CD4-positive, alpha-beta memory T cell (primary cell): ENCODE measurements around the gene GTF2H4. TPM values are rescaled to one million over a fixed set of nuclear protein-coding genes. Genes with fewer than 3 reads are reported as not detected.
"Not testable (repeated sequence)": the region's sequence is repeated elsewhere in the genome, so short reads cannot be mapped to it uniquely, and the experiment has no call there.

Experiments used
- CTCF ChIA-PET: fragments of 350-600 bp; sonication (Branson Sonifier 250); formaldehyde crosslinking; loops from one replicate; lab custom pipeline; 2021; ENCODE audit warnings: inconsistent platforms; ENCODE audit not compliant: partially characterized antibody; lab: Charles Lee
- POLR2A ChIA-PET: fragments of 350-600 bp; sonication (Branson Sonifier 250); formaldehyde crosslinking; loops from one replicate; lab custom pipeline; 2021; ENCODE audit not compliant: partially characterized antibody; lab: Charles Lee
- DNase-seq, 5 donors: peaks; one replicate each; pipeline versions ENCODE4 v3.0.0 to v3.0.0-alpha.2; 2020 to 2022; ENCODE audit warnings: mixed read lengths in 1 of 5
- H3K27ac ChIP-seq: one replicate; pipeline ENCODE4 v1.7.0; 2013; ENCODE audit warnings: low read depth, low read length
- H3K27me3 ChIP-seq: 2 replicates; pipeline ENCODE4 v1.7.0; 2013; ENCODE audit warnings: mild to moderate bottlenecking, low read length, moderate library complexity; ENCODE audit not compliant: insufficient read depth
- H3K36me3 ChIP-seq: 2 replicates; pipeline ENCODE4 v1.7.0; 2013; ENCODE audit warnings: mild to moderate bottlenecking, low read length, moderate library complexity; ENCODE audit not compliant: insufficient read depth
- H3K4me1 ChIP-seq: 2 replicates; pipeline ENCODE4 v1.7.0; 2013; ENCODE audit warnings: mild to moderate bottlenecking, low read length, moderate library complexity; ENCODE audit not compliant: insufficient read depth
- H3K4me3 ChIP-seq, 2 donors: one replicate each; pipeline ENCODE4 v1.7.0; 2013; ENCODE audit warnings: low read length in 2 of 2, mild to moderate bottlenecking in 1 of 2
- H3K9me3 ChIP-seq, 2 donors: one replicate each; pipeline ENCODE4 v1.7.0; 2013; ENCODE audit warnings: low read length in 2 of 2, control low read depth in 1 of 2; ENCODE audit not compliant: control insufficient read depth in 1 of 2
- H3K27ac Mint-ChIP-seq, 7 donors: one replicate each; pipeline ENCODE4 v1.8.0; 2020 to 2021; ENCODE audit warnings: mixed read lengths in 7 of 7, mild to moderate bottlenecking in 6 of 7, inconsistent platforms in 3 of 7, moderate library complexity in 3 of 7
- H3K27me3 Mint-ChIP-seq, 2 donors: one replicate each; pipeline ENCODE4 v1.8.0; 2020 to 2021; ENCODE audit warnings: mixed read lengths in 2 of 2
- H3K36me3 Mint-ChIP-seq, 2 donors: one replicate each; pipeline ENCODE4 v1.8.0; 2020 to 2021; ENCODE audit warnings: mixed read lengths in 2 of 2, inconsistent platforms in 1 of 2, mild to moderate bottlenecking in 1 of 2
- H3K4me1 Mint-ChIP-seq, 4 donors: one replicate each; pipeline ENCODE4 v1.8.0; 2020 to 2021; ENCODE audit warnings: mixed read lengths in 4 of 4, mild to moderate bottlenecking in 1 of 4
- H3K4me3 Mint-ChIP-seq, 8 donors: one replicate each; pipeline ENCODE4 v1.8.0; 2020 to 2021; ENCODE audit warnings: mixed read lengths in 8 of 8, mild to moderate bottlenecking in 7 of 8, moderate library complexity in 6 of 8, inconsistent platforms in 3 of 8
- H3K9me3 Mint-ChIP-seq, 8 donors: one replicate each; pipeline ENCODE4 v1.8.0; 2020 to 2021; ENCODE audit warnings: mixed read lengths in 8 of 8, mild to moderate bottlenecking in 5 of 8, inconsistent platforms in 3 of 8, moderate library complexity in 1 of 8
- intact Hi-C: fragments of 100-400 bp; cut with micrococcal nuclease; formaldehyde crosslinking; loops from one replicate; pipeline ENCODE4 v1.15.1; 2023
- polyA plus RNA-seq, 2 donors: library from polyadenylated mRNA; unstranded; fragments of 300-500 nt; fragmentation: Illumina TruSeq; gene quantifications; one replicate each; pipeline ENCODE4 v1.2.3, GENCODE V29; 2021
- total RNA-seq, 2 experiments: library from RNA; stranded (reverse); gene quantifications; one replicate each; pipeline ENCODE4 v1.2.3, GENCODE V29; 2021

The GTF2H4 gene
- total RNA-seq (10 to 100 TPM; 36.5 to 39.7 TPM), polyA plus RNA-seq (1 to 10 TPM; 3.7 to 9.5 TPM)

GRCh38 chr6:30907758-30908591, at the start of gene GTF2H4:
Gene GTF2H4 (plus strand): TSS chr6:30908207.
- Mint-ChIP-seq H3K4me3 (peak within 1 kb of the TSS; percentile 96 to 100 (median 99)), H3K36me3 (peaks cover 15 to 27% of the 10 kb centered on the region in 2 donors), H3K4me1 (peaks cover 20 to 32% (median 23%) of the 10 kb centered on the region in 4 donors), H3K9me3 (no peaks in the 10 kb centered on the region), H3K27me3 (no peaks in the 10 kb centered on the region), H3K27ac (peak within 1 kb of the TSS; percentile 36 to 96 (median 90))
- Histone ChIP-seq H3K9me3 (no peaks in the 10 kb centered on the region), H3K27me3 (no peaks in the 10 kb centered on the region), H3K27ac (peak within 1 kb of the TSS; percentile 50), H3K4me3 (peak within 1 kb of the TSS; percentile 75 to 97), H3K4me1 (peaks cover 14% of the 10 kb centered on the region), H3K36me3 (no peaks in the 10 kb centered on the region)
- intact Hi-C loops = loop anchor here (10.0 kb wide), 1 partner anchor 353 kb away; the partner anchor contains the start of genes GNL1 and PRR3
- peak; percentile 90 to 97 (median 93) for DNase-seq
- ChIA-PET CTCF (interaction anchor here (1.0 to 1.8 kb wide), 2 partner anchors 10 to 13 kb away, joined by 4 to 6 read pairs; no protein-coding TSS in a partner anchor), POLR2A (interaction anchor here (0.9 to 2.2 kb wide), 8 partner anchors 8 to 293 kb away, joined by 3 to 17 read pairs (median 4); partner anchors contain the start of gene IER3)

DNA sequence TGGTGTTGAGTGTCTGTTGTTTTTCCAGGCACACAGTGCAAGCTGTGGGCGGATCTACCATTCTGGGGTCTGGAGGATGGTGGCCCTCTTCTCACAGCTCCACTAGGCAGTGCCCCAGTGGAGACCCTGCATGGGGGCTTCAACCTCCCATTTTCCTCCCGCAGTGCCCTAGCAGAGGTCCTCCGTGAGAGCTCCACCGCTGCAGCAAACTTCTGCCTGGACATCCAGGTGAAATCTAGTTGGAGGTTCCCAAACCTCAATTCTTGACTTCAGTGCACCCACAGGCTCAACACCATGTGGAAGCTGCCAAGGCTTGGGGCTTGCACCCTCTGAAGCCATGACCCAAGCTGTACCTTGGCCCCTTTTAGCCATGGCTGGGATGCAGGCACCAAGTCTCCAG, 48.3 kb upstream of the GTF2H4 start:
- CTCF ChIA-PET, H3K4me1 Mint-ChIP-seq: not testable (repeated sequence)

GRCh38 chr6:30861257-30862048, 46.6 kb upstream of the GTF2H4 start:
- no peak for DNase-seq
- Histone ChIP-seq H3K27me3 (no peaks in the 10 kb centered on the region), H3K4me3 (no peak overlapping the region), H3K9me3 (peaks cover 0 to 5% of the 10 kb centered on the region in 2 donors), H3K4me1 (no peaks in the 10 kb centered on the region), H3K27ac (no peak overlapping the region), H3K36me3 (no peaks in the 10 kb centered on the region)
- Mint-ChIP-seq H3K9me3 (peaks cover 0 to 17% (median 8%) of the 10 kb centered on the region in 8 donors), H3K27ac (no peak overlapping the region), H3K4me3 (no peak overlapping the region), H3K27me3 (peaks cover 0 to 1% of the 10 kb centered on the region in 2 donors), H3K36me3 (peaks cover 1 to 7% of the 10 kb centered on the region in 2 donors), H3K4me1 (no peaks in the 10 kb centered on the region)
- ChIA-PET CTCF (interaction anchor here (1.3 kb wide), 1 partner anchor 17 kb away, joined by 3 read pairs; no protein-coding TSS in a partner anchor), POLR2A (no interaction called here)
- intact Hi-C loops = no loop called here

More for the DNA sequence above, 48.3 kb upstream of the GTF2H4 start:
- intact Hi-C loops, H3K27me3 Mint-ChIP-seq, H3K27ac Mint-ChIP-seq, H3K4me3 ChIP-seq, POLR2A ChIA-PET, H3K36me3 Mint-ChIP-seq, H3K27me3 ChIP-seq, H3K36me3 ChIP-seq, H3K27ac ChIP-seq, DNase-seq, H3K4me3 Mint-ChIP-seq, H3K9me3 ChIP-seq, H3K4me1 ChIP-seq: not testable (repeated sequence)
- H3K9me3 Mint-ChIP-seq = peaks cover 0 to 17% (median 8%) of the 10 kb centered on the region in 8 donors

DNA sequence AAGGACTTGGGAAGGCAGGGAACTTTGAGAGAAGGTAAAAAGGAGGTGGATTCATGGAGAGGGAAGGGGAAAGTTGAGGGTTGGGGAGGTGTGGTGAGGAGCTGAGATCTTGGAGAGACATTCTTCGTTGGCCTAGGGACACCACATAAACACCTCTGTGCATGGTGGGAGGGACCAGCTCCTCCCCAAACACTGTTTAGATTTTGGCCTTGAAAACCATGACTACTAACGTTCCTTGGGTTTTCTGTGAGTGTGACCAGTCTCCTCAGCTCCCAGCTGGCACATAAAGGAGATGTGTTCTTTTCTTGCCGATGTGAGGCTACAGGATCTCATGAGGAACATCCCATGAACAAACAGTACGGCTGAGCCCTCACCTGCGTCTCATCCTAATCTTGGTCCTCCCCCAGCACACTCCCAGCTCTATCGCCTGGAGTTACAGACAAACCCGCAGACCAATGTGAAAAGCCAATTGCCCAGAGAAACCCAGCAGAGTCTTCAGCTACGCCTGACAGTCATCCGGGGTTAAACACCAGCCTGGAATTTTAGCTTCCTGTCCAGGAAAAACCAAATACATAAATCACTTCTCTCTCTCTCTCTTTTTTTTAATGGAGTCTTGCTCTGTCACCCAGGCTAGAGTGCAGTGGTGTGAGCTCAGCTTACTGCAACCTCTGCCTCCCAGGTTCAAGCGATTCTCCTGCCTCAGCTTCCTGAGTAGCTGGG, 45.7 kb upstream of the GTF2H4 start:
- POLR2A ChIA-PET = no interaction called here
- Histone ChIP-seq H3K27ac (no peak overlapping the region), H3K27me3 (no peaks in the 10 kb centered on the region), H3K9me3 (peaks cover 0 to 5% of the 10 kb centered on the region in 2 donors), H3K4me3 (no peak overlapping the region), H3K4me1 (no peaks in the 10 kb centered on the region), H3K36me3 (no peaks in the 10 kb centered on the region)
- CTCF ChIA-PET = interaction anchor here (1.3 kb wide), 1 partner anchor 16 kb away, joined by 3 read pairs; no protein-coding TSS in a partner anchor
- Mint-ChIP-seq H3K4me3 (no peak overlapping the region), H3K36me3 (peaks cover 1 to 7% of the 10 kb centered on the region in 2 donors), H3K27ac (no peak overlapping the region), H3K27me3 (peaks cover 0 to 1% of the 10 kb centered on the region in 2 donors), H3K4me1 (no peaks in the 10 kb centered on the region), H3K9me3 (peaks cover 0 to 17% (median 8%) of the 10 kb centered on the region in 8 donors)
- no peak for DNase-seq
- intact Hi-C loops = no loop called here

- ChIA-PET POLR2A (no interaction called here), CTCF (no interaction called here)
- Histone ChIP-seq H3K27ac (no peak overlapping the region), H3K4me3 (no peak overlapping the region), H3K27me3 (no peaks in the 10 kb centered on the region), H3K36me3 (no peaks in the 10 kb centered on the region), H3K4me1 (no peaks in the 10 kb centered on the region), H3K9me3 (peaks cover 0 to 7% of the 10 kb centered on the region in 2 donors)
- H3K27ac Mint-ChIP-seq = no peak overlapping the region
- no peak overlapping the region for H3K4me3 Mint-ChIP-seq
- H3K4me1 Mint-ChIP-seq = no peaks in the 10 kb centered on the region
- peaks cover 2 to 4% of the 10 kb centered on the region in 2 donors for H3K36me3 Mint-ChIP-seq
- H3K9me3 Mint-ChIP-seq = peaks cover 0 to 26% (median 13%) of the 10 kb centered on the region in 8 donors
- H3K27me3 Mint-ChIP-seq = peaks cover 0 to 1% of the 10 kb centered on the region in 2 donors
- intact Hi-C loops = no loop called here
- no peak for DNase-seq
These were observed 43.7 kb upstream of the GTF2H4 start for GRCh38 chr6:30864325-30864724.

- H3K4me3 ChIP-seq, H3K36me3 ChIP-seq: not testable (repeated sequence)
- H3K4me1 Mint-ChIP-seq = peaks cover 0 to 16% (median 5%) of the 10 kb centered on the region in 4 donors
These were observed 38.7 kb upstream of the GTF2H4 start for GRCh38 chr6:30869241-30869749.

More at GRCh38 chr6:30869241-30869749, 38.7 kb upstream of the GTF2H4 start:
- H3K27me3 Mint-ChIP-seq, H3K4me1 ChIP-seq, CTCF ChIA-PET, H3K27ac Mint-ChIP-seq, H3K27ac ChIP-seq, H3K9me3 ChIP-seq, intact Hi-C loops, H3K27me3 ChIP-seq, DNase-seq, H3K4me3 Mint-ChIP-seq, POLR2A ChIA-PET: not testable (repeated sequence)
- Mint-ChIP-seq H3K9me3 (peaks cover 2 to 47% (median 33%) of the 10 kb centered on the region in 8 donors), H3K36me3 (peaks cover 8 to 14% of the 10 kb centered on the region in 2 donors)
